GM18502 (cell line): ENCODE results near the gene VPS45.
"Not testable (repeated sequence)": the region's sequence is repeated elsewhere in the genome, so short reads cannot be mapped to it uniquely, and the experiment has no call there.

ENCODE experiments used
- ATAC-seq: cut with Tn5 transposase; IDR thresholded peaks from one replicate; pipeline ENCODE4 v1.9.1; 2021; ENCODE audit warnings: mild to moderate bottlenecking; ENCODE audit not compliant: unreplicated experiment, poor library complexity

VPS45 gene, protein sequence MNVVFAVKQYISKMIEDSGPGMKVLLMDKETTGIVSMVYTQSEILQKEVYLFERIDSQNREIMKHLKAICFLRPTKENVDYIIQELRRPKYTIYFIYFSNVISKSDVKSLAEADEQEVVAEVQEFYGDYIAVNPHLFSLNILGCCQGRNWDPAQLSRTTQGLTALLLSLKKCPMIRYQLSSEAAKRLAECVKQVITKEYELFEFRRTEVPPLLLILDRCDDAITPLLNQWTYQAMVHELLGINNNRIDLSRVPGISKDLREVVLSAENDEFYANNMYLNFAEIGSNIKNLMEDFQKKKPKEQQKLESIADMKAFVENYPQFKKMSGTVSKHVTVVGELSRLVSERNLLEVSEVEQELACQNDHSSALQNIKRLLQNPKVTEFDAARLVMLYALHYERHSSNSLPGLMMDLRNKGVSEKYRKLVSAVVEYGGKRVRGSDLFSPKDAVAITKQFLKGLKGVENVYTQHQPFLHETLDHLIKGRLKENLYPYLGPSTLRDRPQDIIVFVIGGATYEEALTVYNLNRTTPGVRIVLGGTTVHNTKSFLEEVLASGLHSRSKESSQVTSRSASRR

GRCh38 chr1:150067184-150068108 is at the start of gene VPS45:
VPS45 (plus strand) TSS chr1:150067776; CDS start chr1:150067858, 82 bp downstream.
- peak; percentile 83 for ATAC-seq

- no peak for ATAC-seq
Measured at GRCh38 chr1:150018165-150018564, 49.4 kb upstream of the VPS45 start.

- ATAC-seq = no peak
Measured at GRCh38 chr1:150020711-150021110, 46.9 kb upstream of the VPS45 start.

DNA sequence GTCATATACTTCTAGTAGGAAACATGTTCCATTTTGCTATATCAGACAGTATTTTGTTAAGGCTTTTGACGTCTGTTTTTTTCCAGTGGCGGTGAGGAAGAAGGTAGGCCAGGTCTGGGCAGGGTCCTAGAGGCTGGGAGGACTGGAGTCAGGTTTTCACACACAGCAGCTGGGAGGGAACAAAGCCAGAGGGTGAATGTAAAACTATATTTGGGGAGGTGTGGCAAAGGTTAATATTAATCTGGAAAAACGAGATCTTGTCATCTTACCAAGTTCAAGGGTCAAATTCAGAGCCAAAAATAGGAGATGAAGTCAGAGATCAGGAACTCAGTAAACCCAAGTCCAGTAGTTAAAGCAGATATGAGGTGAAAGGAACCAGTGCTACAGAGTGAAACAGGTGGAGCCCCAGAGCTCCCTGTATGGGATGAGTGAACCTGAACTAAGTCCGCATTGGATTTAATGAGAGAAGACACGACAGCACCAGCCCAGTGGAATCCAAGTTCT is 46.3 kb upstream of the VPS45 start:
- ATAC-seq = no peak

DNA sequence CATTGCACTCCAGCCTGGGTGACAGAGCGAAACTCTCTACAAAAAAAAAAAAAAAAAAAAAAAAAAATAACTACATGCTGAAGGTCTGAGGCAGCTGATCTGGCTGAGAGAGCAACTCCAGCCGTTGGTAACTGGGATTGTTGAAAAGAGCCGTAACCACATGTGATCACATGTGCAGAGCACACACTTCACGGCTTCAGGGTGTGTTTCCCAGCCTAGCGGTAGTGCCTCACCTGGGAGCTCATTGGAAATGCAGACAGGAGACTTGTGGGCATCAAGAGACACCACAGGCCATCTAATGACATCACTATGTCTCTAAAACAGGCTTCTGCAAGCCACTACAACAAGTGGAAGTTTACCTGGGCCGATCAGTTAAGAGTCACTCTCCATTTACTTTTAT is 45.2 kb upstream of the VPS45 start:
- ATAC-seq = no peak

DNA sequence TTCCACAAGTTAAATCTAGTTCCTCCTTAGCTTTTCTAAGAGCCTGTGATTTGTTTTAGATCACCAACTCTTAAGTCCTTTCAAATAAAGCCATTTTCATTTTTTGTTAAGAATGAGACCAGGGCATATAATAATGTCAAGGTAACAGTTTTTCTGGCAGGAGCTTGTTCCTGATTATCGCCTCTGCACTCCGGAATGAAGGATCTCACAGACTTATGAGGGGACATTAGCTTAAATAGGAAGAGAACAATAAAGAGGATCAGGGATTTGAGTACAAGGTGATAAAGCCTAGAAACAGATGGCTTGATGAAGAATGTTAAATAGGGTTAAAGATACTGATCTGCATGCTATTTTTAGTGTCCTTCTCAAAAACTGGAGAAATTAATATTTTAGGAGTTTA is 43.4 kb upstream of the VPS45 start:
- no peak for ATAC-seq

DNA sequence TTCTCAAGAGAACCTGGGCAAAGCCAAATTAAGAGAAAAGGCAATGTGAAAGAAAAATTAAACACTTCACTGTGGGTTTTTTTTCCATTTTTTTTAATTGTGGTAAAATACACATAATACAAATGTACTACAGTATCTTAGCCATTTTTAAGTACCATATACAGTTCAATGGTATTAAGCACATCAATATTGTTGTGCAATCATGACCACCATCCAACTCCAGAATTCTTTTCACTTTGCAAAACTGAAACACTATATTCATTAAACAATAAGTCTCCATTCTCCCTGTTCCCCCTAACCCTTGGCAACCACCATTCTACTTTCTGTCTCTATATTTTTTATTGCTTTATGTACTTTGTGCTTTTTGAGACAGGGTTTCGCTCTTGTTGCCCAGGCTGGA is 39.3 kb upstream of the VPS45 start:
- no peak for ATAC-seq

DNA sequence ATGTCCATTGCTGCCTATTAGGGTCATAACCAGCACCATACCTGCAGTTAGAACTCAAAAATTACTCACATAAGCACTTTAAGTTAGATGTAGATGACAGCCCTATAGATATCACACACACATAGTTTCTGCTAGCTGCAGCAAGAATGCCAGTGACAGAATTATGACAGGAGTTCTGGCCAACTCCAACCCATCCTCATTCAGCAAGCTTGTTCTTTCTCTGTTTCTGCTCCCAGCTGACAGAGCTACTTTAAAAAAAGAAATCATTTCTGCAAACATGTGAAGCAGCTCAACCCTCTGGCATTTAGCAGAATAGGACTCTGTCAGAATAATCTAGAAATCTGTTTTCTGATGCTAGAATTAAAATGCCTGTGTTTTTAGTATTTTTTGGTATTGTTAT is 33.2 kb upstream of the VPS45 start:
- no peak for ATAC-seq

- no peak for ATAC-seq
Measured at GRCh38 chr1:150049926-150050325, 17.6 kb upstream of the VPS45 start.

GRCh38 chr1:150051089-150051373 is 16.5 kb upstream of the VPS45 start:
- ATAC-seq = no peak

DNA sequence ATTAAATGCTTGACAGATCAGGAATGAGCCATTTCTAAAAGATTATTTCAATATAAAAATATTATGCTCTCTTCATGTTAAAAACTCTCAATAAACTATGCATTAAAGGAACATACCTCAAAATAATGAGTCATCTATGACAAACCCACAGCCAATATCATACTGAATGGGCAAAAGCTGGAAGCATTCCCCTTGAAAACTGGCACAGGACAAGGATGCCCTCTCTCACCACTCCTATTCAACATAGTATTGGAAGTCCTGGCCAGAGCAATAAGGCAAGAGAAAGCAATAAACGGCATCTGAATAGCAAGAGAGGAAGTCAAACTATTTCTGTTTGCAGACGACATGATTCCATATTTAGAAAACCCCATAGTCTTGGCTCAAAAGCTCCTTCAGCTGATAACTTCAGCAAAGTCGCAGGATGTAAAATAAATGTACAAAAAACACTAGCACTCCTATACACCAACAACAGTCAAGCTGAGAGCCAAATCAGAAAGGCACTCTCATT is 15.6 kb upstream of the VPS45 start:
- not testable (repeated sequence) for ATAC-seq

GRCh38 chr1:150053926-150054325 is 13.7 kb upstream of the VPS45 start:
- no peak for ATAC-seq

DNA sequence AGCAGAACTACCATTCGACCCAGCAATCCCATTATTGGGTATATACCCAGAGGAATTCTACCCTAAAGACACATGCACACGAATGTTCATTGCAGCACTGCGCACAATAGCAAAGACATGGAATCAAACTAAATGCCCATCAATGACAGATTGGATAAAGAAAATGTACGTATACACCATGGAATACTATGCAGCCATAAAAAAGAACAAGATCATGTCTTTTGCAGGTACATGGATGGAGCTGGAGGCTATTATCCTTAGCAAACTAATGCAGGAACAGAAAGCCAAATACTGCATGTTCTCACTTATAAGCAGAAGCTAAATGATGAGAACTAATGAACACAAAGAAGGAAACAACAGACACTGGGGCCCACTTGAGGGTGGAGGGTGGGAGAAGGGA is 12.1 kb upstream of the VPS45 start:
- not testable (repeated sequence) for ATAC-seq

DNA sequence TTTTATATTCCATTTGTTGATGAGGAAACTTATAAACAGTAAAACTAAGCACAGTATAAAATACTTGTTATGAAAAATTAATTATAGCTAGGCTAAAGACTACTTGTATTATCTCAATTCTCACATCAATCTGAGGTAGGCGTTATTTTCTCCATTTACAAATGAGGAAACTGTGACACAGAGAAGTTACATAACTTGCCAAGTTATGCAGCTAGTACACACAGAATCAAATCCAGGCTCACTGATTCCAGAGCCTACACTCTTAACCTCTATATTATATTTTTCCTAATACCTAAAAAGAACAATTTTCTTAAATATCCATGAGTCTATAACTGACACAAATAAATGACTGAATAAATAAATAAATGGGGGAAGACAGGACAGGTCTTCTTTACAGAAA is 11.2 kb upstream of the VPS45 start:
- no peak for ATAC-seq

GRCh38 chr1:150060260-150060659 is 7.3 kb upstream of the VPS45 start:
- ATAC-seq = no peak

GRCh38 chr1:150061632-150062101 is 5.9 kb upstream of the VPS45 start:
- no peak for ATAC-seq

- ATAC-seq = no peak
Measured at GRCh38 chr1:150062113-150062512, 5.5 kb upstream of the VPS45 start.

GRCh38 chr1:150065184-150065871 is 2.2 kb upstream of the VPS45 start:
- ATAC-seq = no peak

GRCh38 chr1:150066328-150066727 is 1.2 kb upstream of the VPS45 start:
- ATAC-seq = no peak

GRCh38 chr1:150066838-150067183 is 765 bp upstream of the VPS45 start:
- peak; percentile 52 for ATAC-seq
